HG03039 (cell line): ENCODE measurements around the gene ZCCHC24.

Experiments
- ATAC-seq: cut with Tn5 transposase; IDR thresholded peaks from one replicate; pipeline ENCODE4 v1.9.1; 2021; ENCODE audit warnings: mild to moderate bottlenecking, moderate library complexity; ENCODE audit not compliant: unreplicated experiment

ZCCHC24 gene

GRCh38 chr10:79472951-79473350, 27.5 kb upstream of the ZCCHC24 start:
- ATAC-seq: no peak

- no peak for ATAC-seq
Measured at GRCh38 chr10:79472449-79472848, 27.0 kb upstream of the ZCCHC24 start.

GRCh38 chr10:79471776-79472175, 26.4 kb upstream of the ZCCHC24 start:
- ATAC-seq: no peak

GRCh38 chr10:79470096-79470495, 24.7 kb upstream of the ZCCHC24 start:
- no peak for ATAC-seq

- no peak for ATAC-seq
Measured at GRCh38 chr10:79468841-79469585, 23.6 kb upstream of the ZCCHC24 start.

- no peak for ATAC-seq
Measured at GRCh38 chr10:79468015-79468560, 22.7 kb upstream of the ZCCHC24 start.

GRCh38 chr10:79465341-79465740, 19.9 kb upstream of the ZCCHC24 start:
- no peak for ATAC-seq

GRCh38 chr10:79463578-79464496, 18.4 kb upstream of the ZCCHC24 start:
- ATAC-seq: no peak

- no peak for ATAC-seq
Measured at GRCh38 chr10:79460687-79461086, 15.3 kb upstream of the ZCCHC24 start.

GRCh38 chr10:79459243-79459642, 13.8 kb upstream of the ZCCHC24 start:
- no peak for ATAC-seq

GRCh38 chr10:79458483-79458882, 13.1 kb upstream of the ZCCHC24 start:
- ATAC-seq: no peak

- ATAC-seq: no peak
Measured at GRCh38 chr10:79457256-79457785, 11.9 kb upstream of the ZCCHC24 start.

- no peak for ATAC-seq
Measured at GRCh38 chr10:79454259-79454658, 8.8 kb upstream of the ZCCHC24 start.

- ATAC-seq: no peak
Measured at GRCh38 chr10:79453392-79453791, 8.0 kb upstream of the ZCCHC24 start.

- no peak for ATAC-seq
Measured at GRCh38 chr10:79452174-79452611, 6.8 kb upstream of the ZCCHC24 start.

GRCh38 chr10:79451046-79451699, 5.7 kb upstream of the ZCCHC24 start:
- no peak for ATAC-seq

GRCh38 chr10:79449181-79450146, 4.0 kb upstream of the ZCCHC24 start:
- ATAC-seq: no peak

- no peak for ATAC-seq
Measured at GRCh38 chr10:79448732-79449049, 3.3 kb upstream of the ZCCHC24 start.

- ATAC-seq: no peak
Measured at GRCh38 chr10:79447911-79448731, 2.7 kb upstream of the ZCCHC24 start.
